GM10266 (cell line): ENCODE measurements around the gene INCA1.
A peak's percentile ranks its signal among the peaks of the same experiment; 100 is the strongest.

Experiments
- DNase-seq: peaks from one replicate; pipeline ENCODE4 v3.0.0; 2012; ENCODE audit errors: extremely low spot score
- CTCF ChIP-seq: IDR thresholded peaks from 2 replicates; pipeline ENCODE4 v1.5.1; 2012; ENCODE audit warnings: mild to moderate bottlenecking, low read depth; ENCODE audit not compliant: control insufficient read depth, insufficient read depth; ENCODE audit errors: missing control alignments

INCA1 gene

GRCh38 chr17:5024604-5025003, 27.3 kb upstream of the INCA1 start:
- no peak for TF ChIP-seq CTCF
- no peak for DNase-seq

DNA sequence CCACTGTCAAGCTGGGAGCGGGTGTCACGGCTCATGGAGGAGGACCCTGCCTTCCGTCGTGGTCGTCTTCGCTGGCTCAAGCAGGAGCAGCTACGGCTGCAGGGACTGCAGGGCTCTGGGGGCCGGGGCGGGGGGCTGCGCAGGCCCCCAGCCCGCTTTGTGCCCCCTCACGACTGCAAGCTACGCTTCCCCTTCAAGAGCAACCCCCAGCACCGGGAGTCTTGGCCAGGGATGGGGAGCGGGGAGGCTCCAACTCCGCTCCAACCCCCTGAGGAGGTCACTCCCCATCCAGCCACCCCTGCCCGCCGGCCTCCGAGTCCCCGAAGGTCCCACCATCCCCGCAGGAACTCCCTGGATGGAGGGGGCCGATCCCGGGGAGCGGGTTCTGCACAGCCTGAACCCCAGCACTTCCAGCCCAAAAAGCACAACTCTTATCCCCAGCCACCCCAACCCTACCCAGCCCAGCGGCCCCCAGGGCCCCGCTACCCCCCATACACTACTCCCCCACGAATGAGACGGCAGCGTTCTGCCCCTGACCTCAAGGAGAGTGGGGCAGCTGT, 26.3 kb upstream of the INCA1 start:
- no peak for DNase-seq
- TF ChIP-seq CTCF: no peak

DNA sequence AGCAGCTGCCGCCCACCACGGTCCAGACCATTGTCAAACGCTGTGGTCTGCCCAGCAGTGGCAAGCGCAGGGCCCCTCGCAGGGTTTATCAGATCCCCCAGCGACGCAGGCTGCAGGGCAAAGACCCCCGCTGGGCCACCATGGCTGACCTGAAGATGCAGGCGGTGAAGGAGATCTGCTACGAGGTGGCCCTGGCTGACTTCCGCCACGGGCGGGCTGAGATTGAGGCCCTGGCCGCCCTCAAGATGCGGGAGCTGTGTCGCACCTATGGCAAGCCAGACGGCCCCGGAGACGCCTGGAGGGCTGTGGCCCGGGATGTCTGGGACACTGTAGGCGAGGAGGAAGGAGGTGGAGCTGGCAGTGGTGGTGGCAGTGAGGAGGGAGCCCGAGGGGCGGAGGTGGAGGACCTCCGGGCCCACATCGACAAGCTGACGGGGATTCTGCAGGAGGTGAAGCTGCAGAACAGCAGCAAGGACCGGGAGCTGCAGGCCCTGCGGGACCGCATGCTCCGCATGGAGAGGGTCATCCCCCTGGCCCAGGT, 24.9 kb upstream of the INCA1 start:
- TF ChIP-seq CTCF: no peak
- no peak for DNase-seq

GRCh38 chr17:5020502-5021023, 23.2 kb upstream of the INCA1 start:
- TF ChIP-seq CTCF: no peak
- no peak for DNase-seq

DNA sequence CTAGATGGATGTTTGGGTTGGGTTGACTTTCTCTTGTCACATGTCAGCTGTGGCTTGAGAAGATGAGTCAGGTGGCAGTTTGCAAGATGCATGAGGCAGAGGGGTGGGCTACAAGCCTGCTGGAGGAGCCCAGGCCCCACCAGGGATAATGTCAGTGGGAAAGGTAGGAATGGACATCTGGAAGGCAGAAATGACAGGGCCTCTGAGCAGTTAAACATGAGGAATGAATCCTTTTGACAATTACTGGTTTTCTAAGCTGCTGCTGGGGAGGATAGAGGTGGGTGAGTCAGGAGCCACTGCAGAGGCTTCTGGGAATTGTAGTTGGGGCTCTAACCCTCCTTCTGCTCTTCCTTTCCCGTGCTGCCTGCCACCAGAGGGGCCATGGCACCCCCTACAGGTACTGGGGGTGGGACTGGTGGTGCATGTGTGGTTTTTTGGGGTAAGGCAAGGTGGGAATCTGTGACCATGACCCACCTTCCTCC, 22.2 kb upstream of the INCA1 start:
- peak; percentile 43 for TF ChIP-seq CTCF
- DNase-seq: peak; percentile 62

- no peak for TF ChIP-seq CTCF
- DNase-seq: no peak
Measured at GRCh38 chr17:5014357-5014756, 17.0 kb upstream of the INCA1 start.

GRCh38 chr17:5011928-5012327, 14.6 kb upstream of the INCA1 start:
- DNase-seq: peak; percentile 67
- TF ChIP-seq CTCF: no peak
